G401.6 (cell line): ENCODE data around the gene ZNF441.
"Not testable (repeated sequence)": the region's sequence is repeated elsewhere in the genome, so short reads cannot be mapped to it uniquely, and the experiment has no call there.

ENCODE experiments used
- FAIRE-seq: peaks from 2 replicates; lab custom pipeline; 2012; peaks lifted over from hg19 to GRCh38; lab: Jason Lieb, UNC

Gene ZNF441

GRCh38 chr19:11780431-11781020, 13.7 kb downstream of the ZNF441 start:
- no peak for FAIRE-seq

GRCh38 chr19:11781295-11782057, 14.7 kb downstream of the ZNF441 start:
- no peak for FAIRE-seq

- no peak for FAIRE-seq
These were observed 17.0 kb downstream of the ZNF441 start for GRCh38 chr19:11783767-11784166.

- no peak for FAIRE-seq
These were observed 17.6 kb downstream of the ZNF441 start for GRCh38 chr19:11784356-11784755.

GRCh38 chr19:11787536-11787935, 20.7 kb downstream of the ZNF441 start:
- no peak for FAIRE-seq

- FAIRE-seq: no peak
These were observed 26.1 kb downstream of the ZNF441 start for GRCh38 chr19:11792942-11793341.

GRCh38 chr19:11797491-11797890, 30.7 kb downstream of the ZNF441 start:
- no peak for FAIRE-seq

- no peak for FAIRE-seq
These were observed 31.9 kb downstream of the ZNF441 start, which contains the start of gene ZNF491 for GRCh38 chr19:11798391-11799330. Gene ZNF491, plus strand, starts transcription at chr19:11798523. Its CDS starts 7,431 bp downstream, at chr19:11805954.

- FAIRE-seq: no peak
These were observed 39.7 kb downstream of the ZNF441 start for GRCh38 chr19:11806354-11807098.

GRCh38 chr19:11807099-11807380, 40.2 kb downstream of the ZNF441 start:
- no peak for FAIRE-seq

GRCh38 chr19:11813703-11814028, 46.9 kb downstream of the ZNF441 start:
- no peak for FAIRE-seq

GRCh38 chr19:11814029-11814699, 47.4 kb downstream of the ZNF441 start, which contains the start of gene ZNF440:
Gene ZNF440, plus strand, starts transcription at chr19:11814273. Its CDS starts 175 bp downstream, at chr19:11814448.
- peak; percentile 86 for FAIRE-seq

- FAIRE-seq: no peak
These were observed 47.9 kb downstream of the ZNF441 start for GRCh38 chr19:11814700-11815035.

- no peak for FAIRE-seq
These were observed 54.8 kb downstream of the ZNF441 start for GRCh38 chr19:11821474-11822109.

GRCh38 chr19:11828957-11829876, 62.4 kb downstream of the ZNF441 start:
- FAIRE-seq: not testable (repeated sequence)

GRCh38 chr19:11832253-11832912, 65.6 kb downstream of the ZNF441 start:
- FAIRE-seq: no peak

GRCh38 chr19:11833541-11833940, 66.7 kb downstream of the ZNF441 start:
- FAIRE-seq: no peak
